Measurements from ENCODE around the gene AP5Z1.

GRCh38 chr7:4819560-4820404, 44.4 kb downstream of the AP5Z1 start:
- TF ChIP-seq CTCF (conservative IDR thresholded peaks at IDR 0.05 in 1 of 2, IDR thresholded peaks at IDR 0.05 in 1 of 2; ENCODE audit: extremely low read depth in 1 of 2, insufficient read depth in 1 of 2, low read depth in 1 of 2, low read length in 2 of 2), result no peak
- TF ChIP-seq EZH2 (IDR thresholded peaks at IDR 0.05; ENCODE audit: borderline replicate concordance, low read length), result no peak
